Activated B cell treated with CpG ODN at 0.5 μM for 24 hours (primary cell): ENCODE results near the gene FYN. TPM values are rescaled to one million over a fixed set of nuclear protein-coding genes. Genes with fewer than 3 reads are reported as not detected.

Experiments
- ATAC-seq: fragments of 200-7000 bp; cut with Tn5 transposase; one replicate; pipeline ENCODE4 v1.10.0; 2021; ENCODE audit warnings: low read depth, mild to moderate bottlenecking, moderate library complexity
- CTCF ChIA-PET: fragments of 350-600 bp; sonication (Branson Sonifier 250); formaldehyde crosslinking; loops from one replicate; lab custom pipeline; 2021; ENCODE audit warnings: antibody characterized with exemption; lab: Charles Lee
- POLR2A ChIA-PET: fragments of 350-600 bp; sonication (Branson Sonifier 250); formaldehyde crosslinking; loops from one replicate; lab custom pipeline; 2021; ENCODE audit warnings: antibody characterized with exemption; lab: Charles Lee
- DNase-seq: peaks from one replicate; pipeline ENCODE4 v3.0.0; 2022
- H3K27ac Mint-ChIP-seq: one replicate; pipeline ENCODE4 v1.8.0; 2020; ENCODE audit warnings: mixed read lengths
- H3K27me3 Mint-ChIP-seq: one replicate; pipeline ENCODE4 v1.8.0; 2021; ENCODE audit warnings: mixed read lengths
- H3K36me3 Mint-ChIP-seq: one replicate; pipeline ENCODE4 v1.8.0; 2021; ENCODE audit warnings: low read depth, mixed read lengths
- H3K4me1 Mint-ChIP-seq: one replicate; pipeline ENCODE4 v1.8.0; 2021; ENCODE audit warnings: mixed read lengths
- H3K4me3 Mint-ChIP-seq: one replicate; pipeline ENCODE4 v1.8.0; 2020; ENCODE audit warnings: mild to moderate bottlenecking, mixed read lengths
- H3K9me3 Mint-ChIP-seq: one replicate; pipeline ENCODE4 v1.8.0; 2020; ENCODE audit warnings: mixed read lengths
- intact Hi-C: fragments of 100-400 bp; cut with micrococcal nuclease; formaldehyde crosslinking; loops from one replicate; pipeline ENCODE4 v1.15.1; 2024
- total RNA-seq: library from RNA; stranded (reverse); gene quantifications from 2 replicates; pipeline ENCODE4 v1.2.3, GENCODE V29; 2022
- TF ChIP-seq, protein P1 (sequence below): fragments of 200-600 bp; IDR thresholded peaks from one replicate; pipeline ENCODE4 v1.8.0; 2022; ENCODE audit warnings: antibody characterized with exemption, mild to moderate bottlenecking

Gene FYN
- total RNA-seq, 1 donor from 2014 or later, result 64.7 TPM

DNA sequence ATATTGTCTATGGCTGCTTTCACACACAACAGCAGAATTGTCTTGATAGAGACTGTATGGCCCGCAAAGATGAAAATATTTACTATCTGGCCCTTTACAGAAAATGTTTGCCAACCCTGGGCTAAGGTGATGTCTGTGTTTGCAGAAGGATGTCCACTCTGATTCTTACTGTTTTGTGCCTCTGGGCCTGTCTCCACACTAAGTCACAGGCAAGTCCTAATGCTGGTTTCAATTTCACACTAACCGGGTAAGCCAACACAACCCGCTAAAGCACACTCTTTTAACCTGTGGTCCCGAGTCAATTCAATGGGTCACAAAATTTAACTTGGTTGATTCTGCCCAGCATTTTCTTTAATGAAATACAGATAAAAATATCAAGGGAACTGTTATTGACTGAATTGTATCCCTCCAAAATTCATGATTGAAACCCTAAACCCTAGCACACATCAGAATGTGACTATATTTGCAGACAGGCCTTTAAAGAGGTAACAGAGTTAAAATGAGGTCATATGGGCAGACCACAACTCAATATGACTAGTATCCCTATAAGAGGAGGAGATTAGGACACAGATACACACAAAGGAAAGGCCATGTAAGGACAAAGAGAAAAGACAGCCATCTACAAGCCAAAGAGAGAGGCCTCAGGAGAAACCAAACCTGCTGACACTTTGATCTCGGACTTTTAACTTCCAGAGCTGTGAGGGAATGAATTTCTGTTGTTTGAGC is 78.4 kb downstream of the FYN start:
- H3K9me3 Mint-ChIP-seq, result no peaks in the 10 kb centered on the region
- peaks cover 11% of the 10 kb centered on the region for H3K4me1 Mint-ChIP-seq
- no peak for ATAC-seq
- no peak overlapping the region for H3K4me3 Mint-ChIP-seq
- TF ChIP-seq, protein P1, sequence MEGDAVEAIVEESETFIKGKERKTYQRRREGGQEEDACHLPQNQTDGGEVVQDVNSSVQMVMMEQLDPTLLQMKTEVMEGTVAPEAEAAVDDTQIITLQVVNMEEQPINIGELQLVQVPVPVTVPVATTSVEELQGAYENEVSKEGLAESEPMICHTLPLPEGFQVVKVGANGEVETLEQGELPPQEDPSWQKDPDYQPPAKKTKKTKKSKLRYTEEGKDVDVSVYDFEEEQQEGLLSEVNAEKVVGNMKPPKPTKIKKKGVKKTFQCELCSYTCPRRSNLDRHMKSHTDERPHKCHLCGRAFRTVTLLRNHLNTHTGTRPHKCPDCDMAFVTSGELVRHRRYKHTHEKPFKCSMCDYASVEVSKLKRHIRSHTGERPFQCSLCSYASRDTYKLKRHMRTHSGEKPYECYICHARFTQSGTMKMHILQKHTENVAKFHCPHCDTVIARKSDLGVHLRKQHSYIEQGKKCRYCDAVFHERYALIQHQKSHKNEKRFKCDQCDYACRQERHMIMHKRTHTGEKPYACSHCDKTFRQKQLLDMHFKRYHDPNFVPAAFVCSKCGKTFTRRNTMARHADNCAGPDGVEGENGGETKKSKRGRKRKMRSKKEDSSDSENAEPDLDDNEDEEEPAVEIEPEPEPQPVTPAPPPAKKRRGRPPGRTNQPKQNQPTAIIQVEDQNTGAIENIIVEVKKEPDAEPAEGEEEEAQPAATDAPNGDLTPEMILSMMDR, result no peak
- ChIA-PET POLR2A (no interaction called here), CTCF (no interaction called here)
- peak overlapping the region; percentile 8 for H3K27ac Mint-ChIP-seq
- intact Hi-C loops, result no loop called here
- no peak for DNase-seq
- no peaks in the 10 kb centered on the region for H3K27me3 Mint-ChIP-seq
- H3K36me3 Mint-ChIP-seq, result no peaks in the 10 kb centered on the region

- Mint-ChIP-seq H3K4me1 (peaks cover 11% of the 10 kb centered on the region), H3K4me3 (no peak overlapping the region), H3K27ac (peak overlapping the region; percentile 8)
These were observed 79.0 kb downstream of the FYN start for GRCh38 chr6:111794300-111794699.

DNA sequence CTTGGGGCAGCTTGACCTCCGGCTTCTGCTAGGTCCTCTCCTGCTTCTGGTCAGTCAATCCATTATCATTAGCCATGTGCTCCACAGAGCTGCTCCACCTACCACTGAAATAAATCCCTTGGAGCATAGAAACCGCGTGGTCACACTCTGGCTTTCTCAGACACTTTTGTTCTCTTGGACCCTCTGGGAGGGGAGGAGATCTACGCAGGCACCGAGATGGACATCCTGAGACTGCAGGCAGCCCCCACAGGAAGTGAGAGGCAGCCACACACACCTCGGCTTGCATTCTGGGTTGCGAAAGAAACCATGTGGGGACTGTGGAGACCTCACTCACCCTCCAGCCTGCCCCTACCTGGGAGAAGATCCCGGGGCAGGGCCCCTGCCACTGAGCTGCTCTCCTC is 79.5 kb downstream of the FYN start:
- H3K27ac Mint-ChIP-seq, result no peak overlapping the region
- POLR2A ChIA-PET, result no interaction called here
- no peak for DNase-seq
- ATAC-seq, result peak; percentile 47
- intact Hi-C loops, result loop anchor here (1.0 kb wide), 1 partner anchor 10 kb away; no protein-coding TSS in a partner anchor
- H3K27me3 Mint-ChIP-seq, result no peaks in the 10 kb centered on the region
- TF ChIP-seq, protein P1, result no peak
- no peak overlapping the region for H3K4me3 Mint-ChIP-seq
- H3K9me3 Mint-ChIP-seq, result no peaks in the 10 kb centered on the region
- CTCF ChIA-PET, result no interaction called here
- H3K36me3 Mint-ChIP-seq, result no peaks in the 10 kb centered on the region
- peaks cover 11% of the 10 kb centered on the region for H3K4me1 Mint-ChIP-seq

More at GRCh38 chr6:111794300-111794699, 79.0 kb downstream of the FYN start:
- intact Hi-C loops, result no loop called here
- ChIA-PET CTCF (no interaction called here), POLR2A (no interaction called here)
- H3K9me3 Mint-ChIP-seq, result no peaks in the 10 kb centered on the region
- H3K36me3 Mint-ChIP-seq, result no peaks in the 10 kb centered on the region
- no peaks in the 10 kb centered on the region for H3K27me3 Mint-ChIP-seq
- ATAC-seq, result no peak
- DNase-seq, result no peak
- TF ChIP-seq, protein P1, result no peak

- ATAC-seq (no peak), DNase-seq (no peak)
- Mint-ChIP-seq H3K27me3 (no peaks in the 10 kb centered on the region), H3K4me3 (no peak overlapping the region), H3K9me3 (no peaks in the 10 kb centered on the region), H3K4me1 (peaks cover 11% of the 10 kb centered on the region), H3K27ac (no peak overlapping the region), H3K36me3 (no peaks in the 10 kb centered on the region)
- POLR2A ChIA-PET, result interaction anchor here (0.7 kb wide), 1 partner anchor 12 kb away, joined by 3 read pairs; no protein-coding TSS in a partner anchor
- intact Hi-C loops, result loop anchor here (1.0 kb wide), 1 partner anchor 10 kb away; no protein-coding TSS in a partner anchor
- TF ChIP-seq, protein P1, result no peak
- CTCF ChIA-PET, result interaction anchor here (0.9 kb wide), 1 partner anchor 83 kb away, joined by 3 read pairs; no protein-coding TSS in a partner anchor
These were observed 80.1 kb downstream of the FYN start for GRCh38 chr6:111792914-111793700.

DNA sequence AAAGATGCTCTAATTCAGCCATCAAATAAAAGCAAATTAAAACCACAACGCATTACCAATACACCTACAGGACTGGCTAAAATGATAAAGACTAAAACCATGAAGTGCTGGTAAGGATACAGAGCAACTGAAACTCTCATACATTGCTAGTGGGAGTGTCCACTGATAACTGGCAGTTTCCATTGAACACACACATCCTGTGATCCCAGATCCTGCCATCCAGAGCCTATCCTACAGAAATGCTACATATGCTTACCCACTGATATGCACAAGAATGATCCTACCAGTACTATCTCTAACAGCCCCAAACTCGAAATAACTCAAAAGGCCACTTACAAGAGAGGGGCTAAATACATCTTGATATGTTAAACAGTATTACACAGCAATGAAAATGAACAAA is 81.0 kb downstream of the FYN start:
- no peaks in the 10 kb centered on the region for H3K27me3 Mint-ChIP-seq
- intact Hi-C loops, result no loop called here
- TF ChIP-seq, protein P1, result no peak
- peaks cover 11% of the 10 kb centered on the region for H3K4me1 Mint-ChIP-seq
- ChIA-PET CTCF (no interaction called here), POLR2A (no interaction called here)
- no peaks in the 10 kb centered on the region for H3K36me3 Mint-ChIP-seq
- no peak for DNase-seq
- ATAC-seq, result no peak
- H3K27ac Mint-ChIP-seq, result no peak overlapping the region
- no peak overlapping the region for H3K4me3 Mint-ChIP-seq
- no peaks in the 10 kb centered on the region for H3K9me3 Mint-ChIP-seq
